Measurements from ENCODE around the gene ATP8A1.

The ATP8A1 gene

GRCh38 chr4:42366959-42367358 is 289.9 kb downstream of the ATP8A1 start:
- no peak overlapping the region for H3K27ac ChIP-seq (ENCODE audit: low read length)
- no peak overlapping the region for H3K4me2 ChIP-seq (ENCODE audit: insufficient read depth, low read length)
- no peaks in the 10 kb centered on the region for H3K36me3 ChIP-seq (ENCODE audit: insufficient read depth, low read length)
- TF ChIP-seq CTCF (IDR thresholded peaks at IDR 0.05; ENCODE audit: borderline replicate concordance, extremely low read depth, low read length, poor library complexity, severe bottlenecking) (no peak), EZH2 (IDR thresholded peaks at IDR 0.05; ENCODE audit: borderline replicate concordance, low read depth, low read length, severe bottlenecking) (no peak)
- no peaks in the 10 kb centered on the region for H4K20me1 ChIP-seq (ENCODE audit: insufficient read depth, low read length)
- no peaks in the 10 kb centered on the region for H3K27me3 ChIP-seq (ENCODE audit: insufficient read depth, low read length, poor library complexity)
- no peaks in the 10 kb centered on the region for H3K4me1 ChIP-seq (ENCODE audit: insufficient read depth, low read length)
- no peaks in the 10 kb centered on the region for H3K79me2 ChIP-seq (ENCODE audit: insufficient read depth, low read length)
- DNase-seq (no peak), ATAC-seq (ENCODE audit: insufficient read depth, low read depth) (no peak)
- no peaks in the 10 kb centered on the region for H3K9me3 ChIP-seq (ENCODE audit: insufficient read depth, low read length, severe bottlenecking)
- no peak overlapping the region for H3K9ac ChIP-seq (ENCODE audit: low read depth, low read length)
- no peak overlapping the region for H3K4me3 ChIP-seq (ENCODE audit: low read depth in 1 of 2, low read length in 2 of 2)
- no peak overlapping the region for H2AFZ ChIP-seq (ENCODE audit: low read depth, low read length)

GRCh38 chr4:42364266-42365053 is 292.4 kb downstream of the ATP8A1 start:
- Histone ChIP-seq H3K9ac (ENCODE audit: low read depth, low read length) (no peak overlapping the region), H3K27me3 (ENCODE audit: insufficient read depth, low read length, poor library complexity) (no peaks in the 10 kb centered on the region), H4K20me1 (ENCODE audit: insufficient read depth, low read length) (no peaks in the 10 kb centered on the region), H3K4me1 (ENCODE audit: insufficient read depth, low read length) (no peaks in the 10 kb centered on the region), H3K27ac (ENCODE audit: low read length) (no peak overlapping the region), H3K36me3 (ENCODE audit: insufficient read depth, low read length) (no peaks in the 10 kb centered on the region), H3K9me3 (ENCODE audit: insufficient read depth, low read length, severe bottlenecking) (no peaks in the 10 kb centered on the region), H3K4me3 (ENCODE audit: low read depth in 1 of 2, low read length in 2 of 2) (no peak overlapping the region), H3K4me2 (ENCODE audit: insufficient read depth, low read length) (no peak overlapping the region), H3K79me2 (ENCODE audit: insufficient read depth, low read length) (no peaks in the 10 kb centered on the region), H2AFZ (ENCODE audit: low read depth, low read length) (no peak overlapping the region)
- ATAC-seq (ENCODE audit: insufficient read depth, low read depth) (no peak), DNase-seq (no peak)
- TF ChIP-seq CTCF (IDR thresholded peaks at IDR 0.05; ENCODE audit: borderline replicate concordance, extremely low read depth, low read length, poor library complexity, severe bottlenecking) (no peak), EZH2 (IDR thresholded peaks at IDR 0.05; ENCODE audit: borderline replicate concordance, low read depth, low read length, severe bottlenecking) (no peak)

DNA sequence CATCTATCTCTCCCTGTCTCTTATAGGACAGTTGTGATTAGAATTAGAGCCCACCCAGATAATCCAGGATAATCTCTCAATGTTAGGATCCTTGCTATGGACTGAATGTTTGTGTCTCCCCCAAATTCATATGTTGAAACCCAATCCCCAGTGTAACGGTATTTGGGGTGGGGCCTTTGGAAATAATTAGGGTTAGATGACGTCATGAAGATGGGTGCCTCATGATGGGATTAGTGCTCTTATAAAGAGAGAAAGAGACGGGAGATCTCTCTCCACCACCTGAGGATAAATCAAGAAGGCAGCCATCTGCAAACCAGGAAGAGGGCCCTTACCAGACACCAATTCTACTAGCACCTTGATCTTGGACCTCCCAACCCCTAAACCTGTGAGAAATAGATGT is 293.3 kb downstream of the ATP8A1 start:
- no peak overlapping the region for H2AFZ ChIP-seq (ENCODE audit: low read depth, low read length)

More for the DNA sequence above, 293.3 kb downstream of the ATP8A1 start:
- H3K9me3 ChIP-seq (ENCODE audit: insufficient read depth, low read length, severe bottlenecking) = no peaks in the 10 kb centered on the region
- DNase-seq (no peak), ATAC-seq (ENCODE audit: insufficient read depth, low read depth) (no peak)
- no peak overlapping the region for H3K4me2 ChIP-seq (ENCODE audit: insufficient read depth, low read length)
- H4K20me1 ChIP-seq (ENCODE audit: insufficient read depth, low read length) = no peaks in the 10 kb centered on the region
- H3K9ac ChIP-seq (ENCODE audit: low read depth, low read length) = no peak overlapping the region
- no peaks in the 10 kb centered on the region for H3K4me1 ChIP-seq (ENCODE audit: insufficient read depth, low read length)
- H3K27me3 ChIP-seq (ENCODE audit: insufficient read depth, low read length, poor library complexity) = no peaks in the 10 kb centered on the region
- no peak overlapping the region for H3K4me3 ChIP-seq (ENCODE audit: low read depth in 1 of 2, low read length in 2 of 2)
- no peak overlapping the region for H3K27ac ChIP-seq (ENCODE audit: low read length)
- TF ChIP-seq EZH2 (IDR thresholded peaks at IDR 0.05; ENCODE audit: borderline replicate concordance, low read depth, low read length, severe bottlenecking) = no peak
- no peak for TF ChIP-seq CTCF (IDR thresholded peaks at IDR 0.05; ENCODE audit: borderline replicate concordance, extremely low read depth, low read length, poor library complexity, severe bottlenecking)
- H3K36me3 ChIP-seq (ENCODE audit: insufficient read depth, low read length) = no peaks in the 10 kb centered on the region
- H3K79me2 ChIP-seq (ENCODE audit: insufficient read depth, low read length) = no peaks in the 10 kb centered on the region
